Fibroblast of skin of left biceps (primary cell): ENCODE results near the gene RPP38.

Source experiments
- DNase-seq, 2 experiments: peaks; one replicate each; pipeline ENCODE4 v3.0.0-alpha.2; 2013; ENCODE audit warnings: low read depth in 2 of 2

RPP38 gene

GRCh38 chr10:15112657-15113056 is 15.5 kb downstream of the RPP38 start:
- DNase-seq = no peak

GRCh38 chr10:15113766-15114165 is 16.6 kb downstream of the RPP38 start:
- DNase-seq = no peak

- DNase-seq = no peak
Measured at GRCh38 chr10:15116225-15116624, 19.1 kb downstream of the RPP38 start.

- no peak for DNase-seq
Measured at GRCh38 chr10:15118615-15119014, 21.5 kb downstream of the RPP38 start.

- peak; percentile 25 to 29 for DNase-seq
Measured at GRCh38 chr10:15120523-15120922, 23.4 kb downstream of the RPP38 start.

GRCh38 chr10:15121707-15122106 is 24.6 kb downstream of the RPP38 start:
- no peak for DNase-seq

- DNase-seq = no peak
Measured at GRCh38 chr10:15122477-15123030, 25.4 kb downstream of the RPP38 start.

GRCh38 chr10:15123749-15124184 is 26.6 kb downstream of the RPP38 start:
- peak; percentile 36 to 49 for DNase-seq

- DNase-seq = no peak
Measured at GRCh38 chr10:15124190-15124589, 27.0 kb downstream of the RPP38 start.

GRCh38 chr10:15124908-15125307 is 27.8 kb downstream of the RPP38 start:
- DNase-seq = no peak

GRCh38 chr10:15131330-15131729 is 34.2 kb downstream of the RPP38 start:
- no peak for DNase-seq

- DNase-seq = no peak
Measured at GRCh38 chr10:15136129-15137035, 39.2 kb downstream of the RPP38 start.

GRCh38 chr10:15137036-15137359 is 39.8 kb downstream of the RPP38 start:
- DNase-seq = no peak

- no peak for DNase-seq
Measured at GRCh38 chr10:15137636-15138035, 40.5 kb downstream of the RPP38 start.

- no peak for DNase-seq
Measured at GRCh38 chr10:15140698-15141097, 43.5 kb downstream of the RPP38 start.

- no peak for DNase-seq
Measured at GRCh38 chr10:15141136-15142054, 44.2 kb downstream of the RPP38 start.

GRCh38 chr10:15144788-15145187 is 47.6 kb downstream of the RPP38 start:
- DNase-seq = peak in 1 of 2 experiments; percentile 30

- DNase-seq = no peak
Measured at GRCh38 chr10:15146366-15146765, 49.2 kb downstream of the RPP38 start.

GRCh38 chr10:15147594-15148392 is 50.6 kb downstream of the RPP38 start:
- no peak for DNase-seq

- no peak for DNase-seq
Measured at GRCh38 chr10:15149042-15149771, 52.1 kb downstream of the RPP38 start.

- no peak for DNase-seq
Measured at GRCh38 chr10:15150563-15150962, 53.4 kb downstream of the RPP38 start.
